Fibroblast of mammary gland (primary cell): ENCODE results near the gene ST6GAL1.
"Not testable (repeated sequence)": the region's sequence is repeated elsewhere in the genome, so short reads cannot be mapped to it uniquely, and the experiment has no call there.

Source experiments
- DNase-seq: peaks from one replicate; pipeline ENCODE4 v3.0.0-alpha.2; 2010; ENCODE audit warnings: low read depth
- H3K4me3 ChIP-seq: 2 replicates; pipeline ENCODE4 v1.5.1; 2011; ENCODE audit warnings: low read depth, mild to moderate bottlenecking, low read length, moderate library complexity; ENCODE audit not compliant: control insufficient read depth
- TF ChIP-seq, protein P1 (sequence below): conservative IDR thresholded peaks from 2 replicates; pipeline ENCODE4 v1.5.1; 2011; ENCODE audit warnings: low read depth, low read length, inconsistent platforms; ENCODE audit not compliant: control insufficient read depth, insufficient read depth

ST6GAL1 gene

GRCh38 chr3:186902154-186902553 is 28.2 kb upstream of the ST6GAL1 start:
- TF ChIP-seq, protein P1, sequence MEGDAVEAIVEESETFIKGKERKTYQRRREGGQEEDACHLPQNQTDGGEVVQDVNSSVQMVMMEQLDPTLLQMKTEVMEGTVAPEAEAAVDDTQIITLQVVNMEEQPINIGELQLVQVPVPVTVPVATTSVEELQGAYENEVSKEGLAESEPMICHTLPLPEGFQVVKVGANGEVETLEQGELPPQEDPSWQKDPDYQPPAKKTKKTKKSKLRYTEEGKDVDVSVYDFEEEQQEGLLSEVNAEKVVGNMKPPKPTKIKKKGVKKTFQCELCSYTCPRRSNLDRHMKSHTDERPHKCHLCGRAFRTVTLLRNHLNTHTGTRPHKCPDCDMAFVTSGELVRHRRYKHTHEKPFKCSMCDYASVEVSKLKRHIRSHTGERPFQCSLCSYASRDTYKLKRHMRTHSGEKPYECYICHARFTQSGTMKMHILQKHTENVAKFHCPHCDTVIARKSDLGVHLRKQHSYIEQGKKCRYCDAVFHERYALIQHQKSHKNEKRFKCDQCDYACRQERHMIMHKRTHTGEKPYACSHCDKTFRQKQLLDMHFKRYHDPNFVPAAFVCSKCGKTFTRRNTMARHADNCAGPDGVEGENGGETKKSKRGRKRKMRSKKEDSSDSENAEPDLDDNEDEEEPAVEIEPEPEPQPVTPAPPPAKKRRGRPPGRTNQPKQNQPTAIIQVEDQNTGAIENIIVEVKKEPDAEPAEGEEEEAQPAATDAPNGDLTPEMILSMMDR, result no peak
- DNase-seq, result no peak
- no peak overlapping the region for H3K4me3 ChIP-seq

GRCh38 chr3:186902713-186903112 is 27.6 kb upstream of the ST6GAL1 start:
- no peak for DNase-seq
- TF ChIP-seq, protein P1, result no peak
- no peak overlapping the region for H3K4me3 ChIP-seq

DNA sequence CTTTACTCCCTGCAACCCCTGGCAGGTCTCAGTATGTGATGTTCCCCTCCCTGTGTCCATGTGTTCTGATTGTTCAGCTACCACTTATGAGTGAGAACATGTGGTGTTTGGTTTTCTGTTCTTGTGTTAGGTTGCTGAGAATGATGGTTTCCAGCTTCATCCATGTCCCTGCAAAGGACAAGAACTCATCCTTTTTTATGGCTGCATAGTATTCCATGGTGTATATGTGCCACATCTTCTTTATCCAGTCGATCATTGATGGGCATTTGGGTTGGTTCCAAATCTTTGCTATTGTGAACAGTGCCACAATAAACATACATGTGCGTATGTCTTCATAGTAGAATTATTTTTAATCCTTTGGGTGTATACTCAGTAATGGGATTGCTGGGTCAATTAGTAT is 26.6 kb upstream of the ST6GAL1 start:
- not testable (repeated sequence) for H3K4me3 ChIP-seq, DNase-seq

DNA sequence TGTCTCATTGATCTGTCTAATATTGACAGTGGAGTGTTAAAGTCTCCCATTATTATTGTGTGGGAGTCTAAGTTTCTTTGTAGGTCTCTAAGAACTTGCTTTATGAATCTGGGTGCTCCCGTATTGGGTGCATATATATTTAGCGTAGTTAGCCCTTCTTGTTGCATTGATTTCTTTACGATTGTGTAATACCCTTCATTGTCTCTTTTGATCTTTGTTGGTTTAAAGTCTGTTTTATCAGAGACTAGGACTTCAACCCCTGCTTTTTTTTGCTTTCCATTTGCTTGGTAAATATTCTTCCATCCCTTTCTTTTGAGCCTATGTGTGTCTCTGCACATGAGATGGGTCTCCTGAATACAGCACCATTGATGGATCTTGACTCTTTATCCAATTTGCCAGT is 23.3 kb upstream of the ST6GAL1 start:
- not testable (repeated sequence) for H3K4me3 ChIP-seq, DNase-seq

DNA sequence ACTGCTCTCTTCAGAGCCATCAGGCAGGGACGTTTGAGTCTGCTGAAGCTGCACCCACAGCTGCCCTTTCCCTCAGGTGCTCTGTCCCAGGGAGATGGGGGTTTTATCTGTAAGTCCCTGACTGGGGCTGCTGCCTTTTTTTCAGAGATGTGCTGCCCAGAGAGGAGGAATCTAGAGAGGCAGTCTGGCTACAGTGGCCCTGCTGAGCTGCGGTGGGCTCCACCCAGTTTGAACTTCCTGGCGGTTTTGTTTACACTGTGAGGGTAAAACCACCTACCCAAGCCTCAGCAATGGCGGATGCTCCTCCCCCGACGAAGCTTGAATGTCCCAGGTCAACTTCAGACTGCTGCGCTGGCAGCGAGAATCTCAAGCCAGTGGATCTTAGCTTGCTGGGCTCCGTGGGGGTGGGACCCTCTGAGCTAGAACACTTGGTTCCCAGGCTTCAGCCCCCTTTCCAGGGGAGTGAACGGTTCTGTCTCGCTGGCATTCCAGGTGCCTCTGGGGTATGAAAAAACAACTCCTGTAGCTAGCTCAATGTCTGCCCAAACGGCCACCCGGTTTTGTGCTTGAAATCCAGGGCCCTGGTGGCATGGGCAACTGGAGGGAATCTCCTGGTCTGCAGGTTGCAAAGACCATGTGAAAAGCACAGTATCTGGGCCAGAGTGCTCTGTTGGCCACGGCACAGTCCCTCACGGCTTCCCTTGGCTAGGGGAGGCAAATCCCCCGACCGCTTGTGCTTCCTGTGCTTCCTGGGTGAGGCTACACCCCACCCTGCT is 21.1 kb upstream of the ST6GAL1 start:
- TF ChIP-seq, protein P1, result no peak
- DNase-seq, result no peak
- H3K4me3 ChIP-seq, result no peak overlapping the region

- DNase-seq, result no peak
- TF ChIP-seq, protein P1, result no peak
- H3K4me3 ChIP-seq, result no peak overlapping the region
Measured at GRCh38 chr3:186915806-186916796, 14.2 kb upstream of the ST6GAL1 start.

- no peak overlapping the region for H3K4me3 ChIP-seq
- no peak for DNase-seq
- TF ChIP-seq, protein P1, result no peak
Measured at GRCh38 chr3:186917512-186918312, 12.6 kb upstream of the ST6GAL1 start.
